Fibroblast of lung (primary cell): ENCODE results near the gene FRA10AC1.

Source experiments
- EZH2 ChIP-seq: IDR thresholded peaks from 2 replicates; pipeline ENCODE4 v1.5.1; 2012; ENCODE audit warnings: low read length, control low read depth, mild to moderate bottlenecking; ENCODE audit errors: missing control alignments
- TF ChIP-seq, protein P1 (sequence below), 2 donors: IDR thresholded peaks in 1 of 2; conservative IDR thresholded peaks in 1 of 2; 1 replicate in 1 of 2; 2 replicates in 1 of 2; pipeline ENCODE4 v1.5.1; 2011 to 2012; ENCODE audit warnings: low read length in 2 of 2, control low read depth in 1 of 2, inconsistent platforms in 1 of 2, low read depth in 1 of 2, mild to moderate bottlenecking in 1 of 2

DNA sequence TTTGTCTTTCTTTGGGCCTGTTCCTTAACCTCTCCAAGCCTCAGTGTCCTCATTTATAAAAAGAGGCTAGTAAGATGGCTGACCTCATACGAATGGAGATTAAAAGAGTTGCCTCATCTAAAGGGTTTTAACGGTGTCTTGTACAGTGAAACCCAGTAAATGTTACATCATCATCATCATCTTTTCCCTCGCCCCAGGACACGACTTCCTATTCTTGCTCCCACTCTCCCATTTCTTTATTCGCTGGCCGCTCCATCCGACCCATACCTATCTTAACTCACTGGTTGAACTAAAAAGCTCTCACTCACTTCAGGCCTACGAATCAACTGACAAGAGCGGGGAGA, 554 bp downstream of the FRA10AC1 start:
- TF ChIP-seq, protein P1, sequence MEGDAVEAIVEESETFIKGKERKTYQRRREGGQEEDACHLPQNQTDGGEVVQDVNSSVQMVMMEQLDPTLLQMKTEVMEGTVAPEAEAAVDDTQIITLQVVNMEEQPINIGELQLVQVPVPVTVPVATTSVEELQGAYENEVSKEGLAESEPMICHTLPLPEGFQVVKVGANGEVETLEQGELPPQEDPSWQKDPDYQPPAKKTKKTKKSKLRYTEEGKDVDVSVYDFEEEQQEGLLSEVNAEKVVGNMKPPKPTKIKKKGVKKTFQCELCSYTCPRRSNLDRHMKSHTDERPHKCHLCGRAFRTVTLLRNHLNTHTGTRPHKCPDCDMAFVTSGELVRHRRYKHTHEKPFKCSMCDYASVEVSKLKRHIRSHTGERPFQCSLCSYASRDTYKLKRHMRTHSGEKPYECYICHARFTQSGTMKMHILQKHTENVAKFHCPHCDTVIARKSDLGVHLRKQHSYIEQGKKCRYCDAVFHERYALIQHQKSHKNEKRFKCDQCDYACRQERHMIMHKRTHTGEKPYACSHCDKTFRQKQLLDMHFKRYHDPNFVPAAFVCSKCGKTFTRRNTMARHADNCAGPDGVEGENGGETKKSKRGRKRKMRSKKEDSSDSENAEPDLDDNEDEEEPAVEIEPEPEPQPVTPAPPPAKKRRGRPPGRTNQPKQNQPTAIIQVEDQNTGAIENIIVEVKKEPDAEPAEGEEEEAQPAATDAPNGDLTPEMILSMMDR (conservative IDR thresholded peaks at IDR 0.05 in 1 of 2, IDR thresholded peaks at IDR 0.05 in 1 of 2; ENCODE audit: low read depth in 1 of 2, low read length in 2 of 2): no peak
- no peak for TF ChIP-seq EZH2
